Prostate gland (tissue), 2 donors: Measurements from ENCODE around the gene FFAR1.

Experiments used
- CTCF ChIP-seq, 4 experiments: fragments of 200-600 bp in 2 of 4; fragments of 450-650 bp in 2 of 4; sonication (generic) in 2 of 4; IDR thresholded peaks; 1 replicate in 3 of 4; 2 replicates in 1 of 4; pipeline ENCODE4 v1.5.1; 2016 to 2019; ENCODE audit warnings: antibody characterized with exemption in 4 of 4, mild to moderate bottlenecking in 2 of 4, moderate library complexity in 2 of 4
- POLR2AphosphoS5 ChIP-seq: sonication (generic); formaldehyde crosslinking; IDR thresholded peaks from one replicate; pipeline ENCODE4 v1.6.1; 2017; ENCODE audit warnings: antibody characterized with exemption

GRCh38 chr19:35313587-35313986 is 34.1 kb upstream of the FFAR1 start:
- TF ChIP-seq CTCF (IDR thresholded peaks at IDR 0.05) (no peak), POLR2AphosphoS5 (no peak)
